Embryonic facial prominence (tissue), 1 donor: ENCODE data around the gene TRAPPC14.

Experiments used
- DNase-seq: peaks from one replicate; pipeline ENCODE4 v3.0.0-alpha.2; 2016; ENCODE audit errors: extremely low spot score

Gene TRAPPC14

DNA sequence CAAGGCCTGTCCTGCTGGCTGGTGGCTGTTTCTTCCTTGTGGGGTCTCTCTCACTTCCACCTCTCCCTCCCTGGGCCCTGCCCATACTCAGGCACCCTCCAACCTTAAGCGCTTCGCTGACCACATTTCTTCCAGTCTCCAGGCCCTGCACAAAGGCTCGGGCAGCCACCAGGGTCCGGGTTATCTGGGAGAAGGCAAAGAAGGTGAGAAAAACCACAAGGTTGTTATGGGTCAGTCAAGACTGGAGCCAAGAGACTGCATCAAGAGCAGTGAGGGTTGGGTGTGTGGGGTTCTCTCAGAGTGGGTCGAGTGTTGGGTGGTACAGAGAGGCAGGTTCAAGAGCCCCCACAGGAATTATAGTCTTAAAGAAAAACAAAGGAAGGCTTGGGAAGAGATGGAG, 16.1 kb upstream of the TRAPPC14 start:
- DNase-seq = no peak

DNA sequence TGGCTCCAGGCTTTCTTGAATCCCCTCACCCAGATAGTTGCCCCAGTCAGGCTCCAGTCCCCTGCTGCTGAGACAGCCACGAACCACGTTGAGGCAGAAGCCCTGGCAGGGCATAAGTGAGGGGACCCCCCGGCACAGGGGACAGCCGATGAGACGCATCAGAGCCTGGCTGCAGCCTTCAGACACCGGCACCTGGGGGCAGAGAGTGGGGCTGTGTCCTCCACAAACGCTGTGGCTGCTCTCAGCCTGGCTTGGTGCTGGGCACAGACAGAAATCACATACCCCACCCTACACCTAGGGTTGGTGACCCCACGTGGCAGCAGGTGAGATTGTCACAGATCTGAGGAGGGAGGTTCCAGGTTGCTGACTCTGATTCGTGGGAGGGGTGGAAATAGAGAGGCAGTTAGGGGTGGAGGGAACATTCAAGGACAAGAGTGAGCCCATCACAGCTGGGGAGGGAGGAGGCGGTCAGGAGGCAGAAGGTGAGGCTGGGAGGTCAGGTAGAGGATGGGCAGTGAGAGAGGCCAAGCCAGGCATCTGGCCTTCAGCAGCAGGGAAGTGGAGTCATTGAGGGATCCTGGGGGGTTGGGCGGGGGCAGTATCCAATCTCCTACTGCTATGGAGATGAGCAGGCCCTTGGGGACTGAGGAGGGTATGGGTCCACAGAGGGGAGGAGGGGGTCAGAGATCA, 15.4 kb upstream of the TRAPPC14 start:
- DNase-seq = no peak

DNA sequence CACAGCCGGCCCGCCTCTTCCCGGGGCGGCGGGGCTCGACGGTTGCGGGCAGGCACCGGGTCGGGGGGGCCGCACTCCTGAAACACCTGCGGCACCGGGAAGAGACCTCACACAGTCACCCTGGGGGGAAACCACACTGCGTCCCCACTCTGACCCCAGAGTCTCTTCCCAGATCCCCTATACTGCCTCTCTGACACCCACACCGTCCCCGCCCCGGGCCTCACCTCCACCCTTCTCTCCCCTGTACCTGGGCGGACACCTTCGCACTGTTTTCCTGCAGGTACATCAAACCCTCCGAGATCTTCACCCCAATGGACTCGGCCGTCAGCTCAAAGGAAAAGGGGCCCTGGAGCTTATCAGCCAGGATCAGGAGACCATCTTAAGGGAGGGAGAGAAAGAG, 13.3 kb upstream of the TRAPPC14 start:
- no peak for DNase-seq

DNA sequence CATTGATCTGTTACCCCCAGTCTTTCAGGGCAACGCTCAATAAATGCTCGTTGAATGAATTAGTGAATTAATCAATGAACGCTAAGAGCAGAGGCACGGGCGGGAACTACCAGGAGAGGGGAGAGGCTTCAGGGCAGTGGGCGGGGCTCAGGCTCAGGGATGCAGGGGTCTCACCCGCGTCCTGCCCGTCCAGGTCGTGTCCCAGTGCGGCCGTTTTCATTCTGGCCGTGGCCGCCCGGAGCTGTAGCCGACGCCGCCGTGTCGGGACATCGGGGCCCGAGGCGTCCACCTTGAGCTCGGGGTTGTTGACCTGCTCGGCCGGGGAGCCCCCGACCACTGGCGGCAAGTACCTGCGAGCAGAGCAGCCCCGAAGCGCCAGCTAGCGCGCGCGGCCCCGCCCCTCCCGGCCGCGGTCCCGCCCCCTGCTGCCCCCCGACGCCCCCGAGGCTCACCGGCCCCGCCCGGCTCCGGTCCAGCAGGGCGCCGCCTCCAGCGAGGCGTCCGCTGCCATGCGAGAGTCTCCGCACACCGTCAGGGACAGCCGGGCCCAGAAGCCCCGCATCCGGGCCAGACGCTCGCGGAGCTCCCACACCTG, 12.7 kb upstream of the TRAPPC14 start:
- DNase-seq = no peak

DNA sequence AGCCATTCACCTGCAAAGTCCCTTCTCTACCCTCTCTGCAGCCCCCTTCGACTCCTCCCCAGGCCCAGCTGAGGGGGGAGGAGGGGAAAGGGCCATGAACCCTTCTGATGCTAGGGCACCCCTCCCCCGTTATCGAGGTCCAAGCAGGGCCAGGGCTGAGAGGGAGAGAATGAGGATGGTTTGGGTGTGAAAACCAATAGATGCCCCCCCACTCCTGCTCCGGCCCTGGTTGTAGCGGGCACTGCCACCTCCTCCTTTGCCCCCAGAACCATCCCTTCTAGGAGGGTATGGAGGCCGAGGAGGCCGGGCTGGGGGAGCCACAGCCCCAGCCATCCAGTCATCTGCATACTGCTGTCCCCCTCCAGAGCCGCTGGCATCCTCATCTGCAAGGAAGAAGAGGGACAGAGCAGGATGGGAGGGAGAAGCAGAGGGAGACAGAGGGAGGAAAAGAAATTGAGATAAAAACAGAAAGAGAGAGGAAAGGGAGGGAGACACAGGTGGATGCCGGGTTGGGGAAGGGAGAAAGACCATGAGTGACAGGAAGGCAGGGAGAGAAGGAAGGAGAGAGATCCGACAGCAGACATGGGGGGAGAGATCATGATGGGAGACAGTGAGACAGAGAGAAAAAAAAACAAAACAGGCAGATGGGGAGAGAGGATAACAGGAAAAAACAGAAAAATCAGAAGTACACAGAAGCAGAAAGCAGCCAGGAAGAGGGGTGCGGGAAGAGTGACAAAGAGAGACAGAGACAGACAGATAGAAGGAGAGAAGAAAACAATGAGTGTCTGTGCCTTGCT, 11.8 kb upstream of the TRAPPC14 start:
- no peak for DNase-seq

DNA sequence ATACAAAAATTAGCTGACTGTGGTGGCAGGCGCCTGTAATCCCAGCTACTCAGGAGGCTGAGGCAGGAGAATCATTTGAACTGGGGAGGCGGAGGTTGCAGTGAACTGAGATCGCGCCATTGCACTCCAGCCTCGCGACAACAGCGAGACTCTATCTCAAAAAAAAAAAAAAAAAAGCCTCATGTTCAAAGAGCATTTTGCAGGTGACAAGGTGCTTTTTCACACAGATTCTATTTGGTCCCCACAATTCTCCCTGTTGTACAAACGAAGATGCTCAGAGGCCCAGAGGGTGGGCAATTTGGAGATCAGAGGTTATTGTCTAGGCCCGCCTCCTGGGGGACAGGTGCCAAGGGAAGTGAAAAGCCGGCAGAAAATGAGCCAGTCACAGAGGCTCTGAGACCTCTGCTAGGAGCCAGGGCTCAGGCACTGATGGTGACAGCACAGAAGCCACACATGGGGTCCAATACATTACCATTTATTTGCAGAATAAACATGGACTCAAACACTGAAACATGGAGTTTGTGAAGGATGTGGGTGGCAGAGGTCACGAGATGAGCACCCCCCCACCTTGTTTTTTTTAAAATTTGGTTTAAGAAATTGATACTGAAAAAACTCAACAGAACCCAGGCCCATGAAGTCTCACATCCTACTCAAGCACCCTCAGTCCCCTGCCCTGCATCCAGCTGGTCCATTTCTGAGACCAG, 10.8 kb upstream of the TRAPPC14 start:
- DNase-seq = no peak

DNA sequence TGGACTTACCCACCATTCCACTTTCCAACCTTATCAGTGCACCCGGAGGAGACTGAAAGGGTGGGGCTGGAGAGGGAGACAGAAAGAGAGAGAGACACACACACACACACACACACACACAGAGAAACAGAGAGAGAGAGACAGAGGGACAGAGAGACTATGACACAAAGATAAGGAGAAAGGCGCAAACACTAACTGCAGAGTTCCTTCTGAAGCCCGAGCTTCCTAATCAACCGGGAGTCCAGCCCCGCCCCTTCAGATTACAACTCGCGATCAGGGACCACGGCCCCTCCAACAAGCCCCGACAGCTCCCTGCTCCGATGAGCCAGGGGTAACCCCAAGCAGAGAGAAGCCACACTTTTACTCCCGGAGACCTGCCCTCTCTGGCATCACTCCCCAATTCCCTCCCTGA, 9.4 kb upstream of the TRAPPC14 start:
- DNase-seq = no peak

DNA sequence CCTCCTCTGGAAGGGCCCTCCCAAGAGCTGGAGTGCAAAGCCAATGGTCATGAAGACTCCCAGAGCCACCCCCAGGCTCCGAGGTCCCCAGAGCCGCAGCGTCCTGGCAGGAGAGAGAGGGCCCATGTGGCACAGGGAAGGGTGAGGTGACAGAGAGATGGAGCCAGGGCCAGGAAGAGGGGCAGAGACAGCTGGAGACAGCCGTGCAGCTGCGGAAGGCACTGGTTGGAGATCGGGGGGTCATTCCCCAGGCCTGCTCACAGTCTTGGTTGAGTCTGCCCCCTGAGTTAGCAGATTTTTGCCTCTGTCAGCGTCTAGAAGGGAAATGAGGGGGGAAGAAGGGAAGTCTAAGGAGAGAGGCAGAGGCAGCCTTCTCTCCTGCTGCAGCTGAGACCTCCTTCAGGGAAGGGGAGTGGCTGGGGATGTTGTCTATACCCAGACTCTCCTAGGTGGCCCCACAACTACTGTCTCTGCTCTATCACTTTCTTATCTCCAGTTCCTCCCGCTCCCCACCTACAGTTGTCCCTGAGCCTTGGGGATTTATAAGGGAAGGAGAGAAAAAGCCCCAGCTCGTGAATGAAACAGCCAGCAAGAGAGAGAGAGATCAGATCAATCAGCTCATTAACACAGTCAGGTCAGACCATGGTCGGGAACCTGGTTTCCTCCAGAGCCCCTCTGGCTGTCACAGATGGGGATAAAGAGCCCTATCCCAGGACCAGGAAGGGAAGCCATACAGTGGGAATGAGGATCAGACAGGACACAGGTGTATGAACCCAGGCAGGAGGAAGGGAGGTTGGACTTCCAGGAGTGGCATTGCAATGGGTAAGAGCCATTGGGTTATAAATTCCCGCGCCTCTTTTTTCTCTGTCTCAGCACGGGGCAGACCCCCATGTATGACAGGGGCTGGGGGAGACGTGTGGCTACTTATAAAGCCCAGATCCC, 8.7 kb upstream of the TRAPPC14 start:
- DNase-seq = no peak

DNA sequence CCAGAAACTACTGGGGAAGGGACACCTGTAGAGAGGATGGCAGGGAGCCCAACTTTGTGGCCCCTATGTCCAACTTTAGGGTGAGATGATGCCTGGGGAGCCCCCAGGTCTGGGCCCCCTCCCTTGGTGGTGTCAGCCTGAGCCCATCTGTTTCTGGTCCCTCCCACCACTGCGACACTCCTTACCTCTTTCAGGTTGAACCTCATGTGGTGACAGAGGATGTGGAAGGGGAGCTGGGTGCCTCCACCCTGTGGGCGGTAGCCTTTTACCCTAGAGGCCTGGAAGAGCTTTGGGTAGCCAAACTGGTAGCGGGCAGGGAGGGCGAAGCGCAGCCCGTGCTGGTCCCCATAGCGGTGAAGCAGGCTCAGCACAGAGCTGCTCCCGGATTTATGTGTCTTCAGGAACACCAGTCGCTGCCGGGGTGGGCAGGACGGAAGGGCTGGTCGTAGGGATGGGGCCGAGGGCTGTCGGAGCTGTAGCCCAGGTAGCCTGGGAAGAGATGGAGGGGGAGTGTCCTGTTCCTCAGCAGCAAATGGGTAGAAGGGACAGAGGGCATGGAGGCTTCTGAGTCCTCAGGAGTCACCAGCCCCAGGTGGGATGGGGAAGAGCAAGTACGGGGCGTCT, 7.9 kb upstream of the TRAPPC14 start:
- no peak for DNase-seq

DNA sequence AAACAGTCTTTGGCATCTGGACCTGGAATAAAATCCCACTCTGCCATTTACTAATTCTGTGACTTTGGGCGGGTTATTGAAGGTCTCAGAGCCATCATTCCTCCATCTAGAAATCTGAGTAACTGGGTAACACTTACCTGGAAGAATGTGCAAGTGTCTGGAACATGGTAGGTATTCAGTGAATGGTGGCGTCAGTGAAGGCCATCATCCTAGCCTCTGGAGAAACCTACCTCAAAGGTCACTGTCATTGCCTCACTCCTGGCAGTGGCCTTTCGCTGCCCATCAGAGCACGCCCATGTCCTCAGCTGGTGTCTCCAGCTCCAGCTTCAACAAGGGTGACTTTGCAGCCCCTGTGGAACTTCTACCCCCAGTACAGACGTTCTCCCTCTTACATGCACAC, 5.3 kb upstream of the TRAPPC14 start:
- DNase-seq = no peak

DNA sequence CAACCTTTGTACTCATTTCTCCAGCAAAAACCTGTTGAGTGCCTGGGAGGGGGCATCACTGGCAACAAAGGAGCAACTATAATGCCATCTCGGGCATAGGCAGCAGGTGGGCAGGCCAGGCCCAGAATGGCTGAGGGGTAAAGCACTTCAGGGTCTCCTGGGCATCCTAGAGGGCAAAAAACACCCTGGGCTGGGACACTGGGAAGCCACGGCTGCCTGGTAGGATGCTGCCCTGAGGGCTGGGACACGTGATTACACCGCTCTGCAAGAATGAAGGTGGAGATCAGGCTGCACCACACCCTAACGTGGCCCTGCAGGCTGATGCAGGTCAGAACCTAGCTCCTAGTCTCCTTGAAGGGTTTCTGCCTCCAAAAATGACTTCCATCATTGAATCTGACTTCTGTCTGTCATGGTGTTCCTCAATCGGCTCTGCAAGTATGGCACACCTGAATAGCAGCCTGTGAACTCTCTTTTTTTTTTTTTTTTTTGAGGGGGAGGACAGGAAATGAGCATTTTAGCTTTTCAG, 4.5 kb upstream of the TRAPPC14 start:
- no peak for DNase-seq

DNA sequence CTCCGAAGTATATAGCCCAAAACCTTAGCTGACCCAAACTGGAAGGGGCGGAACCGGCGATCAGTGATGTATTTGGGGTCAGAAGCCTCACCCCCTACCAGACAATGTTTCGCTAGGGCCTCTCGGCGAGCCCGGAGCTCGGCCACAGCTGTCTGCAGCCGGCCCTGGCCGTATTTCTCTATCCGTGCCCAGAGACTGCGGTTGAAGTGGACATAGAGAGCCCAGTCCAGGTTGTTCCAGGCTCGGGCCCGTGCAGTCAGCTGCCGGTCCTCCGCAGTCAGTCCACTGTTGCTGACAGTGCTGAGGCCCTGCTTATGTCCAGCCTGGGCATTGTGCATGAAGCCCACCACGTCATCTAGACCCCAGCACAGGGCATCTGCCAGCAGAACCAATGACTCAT, 1.5 kb upstream of the TRAPPC14 start:
- DNase-seq = no peak

DNA sequence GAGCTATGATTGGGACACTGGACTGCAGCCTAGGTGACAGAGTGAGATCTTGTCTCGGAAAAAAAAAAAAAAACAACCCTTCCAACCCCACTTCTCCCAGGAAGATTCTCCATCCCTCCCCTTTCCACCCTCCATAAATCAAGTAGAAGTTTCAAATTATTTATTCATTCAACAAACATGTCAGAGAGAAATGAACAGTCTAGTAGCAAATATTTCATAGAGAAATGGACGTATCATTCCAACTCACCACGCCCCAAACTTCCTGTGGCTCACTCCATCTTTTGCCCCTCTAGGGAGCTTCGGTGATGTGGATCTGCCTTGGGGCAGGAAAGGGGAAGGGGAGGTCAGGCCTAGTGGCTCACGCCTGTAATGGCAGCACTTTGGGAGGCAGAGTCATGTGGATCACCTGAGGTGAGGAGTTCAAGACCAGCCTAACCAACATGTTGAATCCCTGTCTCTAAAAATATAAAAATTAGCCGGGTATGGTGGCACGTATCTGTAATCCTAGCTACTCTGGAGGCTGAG, 638 bp upstream of the TRAPPC14 start:
- DNase-seq = no peak

DNA sequence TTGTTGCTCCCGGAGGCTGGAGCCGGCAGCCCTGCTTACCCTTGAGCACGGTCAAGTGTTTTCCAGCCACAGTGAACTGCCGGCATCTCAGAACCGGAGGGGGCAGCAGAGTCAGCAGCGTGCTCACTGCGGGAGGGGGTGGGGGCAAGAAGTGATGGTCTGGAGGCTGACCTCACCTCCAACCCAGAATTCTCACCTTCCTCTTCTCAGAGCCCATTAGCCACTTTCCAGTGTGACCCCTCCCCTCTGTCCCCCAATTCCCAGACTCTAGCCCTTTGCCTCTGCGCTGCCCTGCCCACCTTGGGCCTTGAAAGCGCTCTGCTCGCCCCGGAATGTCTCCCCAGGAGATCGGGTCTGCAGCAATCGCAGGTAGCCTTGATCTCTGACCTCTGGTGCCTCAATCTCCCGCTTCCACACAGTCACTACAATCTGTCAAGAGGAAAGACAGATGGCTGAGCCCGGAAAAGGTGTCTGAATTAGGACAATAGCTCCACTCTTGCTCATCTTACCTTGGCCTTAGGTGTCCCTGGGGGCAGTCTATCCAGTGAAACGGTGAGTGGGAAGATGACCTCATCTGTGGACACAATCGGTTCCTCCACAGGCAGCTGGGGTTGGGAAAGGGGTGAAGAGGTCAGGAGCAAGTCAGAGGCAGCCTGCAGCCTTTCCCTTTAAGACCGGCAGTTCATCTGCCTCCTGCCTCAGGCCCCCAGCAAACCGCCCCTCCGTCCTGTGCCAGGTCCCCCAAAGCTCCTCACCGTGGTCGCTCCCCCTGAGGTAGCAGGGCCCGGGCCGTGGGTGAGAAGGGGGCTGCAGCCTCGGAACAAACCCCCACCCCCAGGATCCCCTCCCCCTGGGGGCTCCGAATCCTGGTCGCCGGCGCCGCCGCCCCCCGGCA, 942 bp downstream of the TRAPPC14 start:
- DNase-seq = no peak

DNA sequence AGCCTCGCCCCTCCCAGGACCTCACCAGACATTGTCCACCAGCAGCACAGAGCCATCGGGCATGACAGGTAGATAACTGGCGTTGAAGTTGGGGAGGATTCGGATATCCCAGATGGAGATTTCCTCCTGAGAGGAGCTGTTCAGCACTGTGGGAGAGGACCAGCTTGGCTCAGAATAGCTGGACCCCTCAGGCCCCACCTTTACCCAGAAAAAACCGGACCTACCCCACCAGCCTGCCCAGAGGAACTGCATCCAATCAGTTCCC, 1.5 kb downstream of the TRAPPC14 start:
- DNase-seq = no peak

DNA sequence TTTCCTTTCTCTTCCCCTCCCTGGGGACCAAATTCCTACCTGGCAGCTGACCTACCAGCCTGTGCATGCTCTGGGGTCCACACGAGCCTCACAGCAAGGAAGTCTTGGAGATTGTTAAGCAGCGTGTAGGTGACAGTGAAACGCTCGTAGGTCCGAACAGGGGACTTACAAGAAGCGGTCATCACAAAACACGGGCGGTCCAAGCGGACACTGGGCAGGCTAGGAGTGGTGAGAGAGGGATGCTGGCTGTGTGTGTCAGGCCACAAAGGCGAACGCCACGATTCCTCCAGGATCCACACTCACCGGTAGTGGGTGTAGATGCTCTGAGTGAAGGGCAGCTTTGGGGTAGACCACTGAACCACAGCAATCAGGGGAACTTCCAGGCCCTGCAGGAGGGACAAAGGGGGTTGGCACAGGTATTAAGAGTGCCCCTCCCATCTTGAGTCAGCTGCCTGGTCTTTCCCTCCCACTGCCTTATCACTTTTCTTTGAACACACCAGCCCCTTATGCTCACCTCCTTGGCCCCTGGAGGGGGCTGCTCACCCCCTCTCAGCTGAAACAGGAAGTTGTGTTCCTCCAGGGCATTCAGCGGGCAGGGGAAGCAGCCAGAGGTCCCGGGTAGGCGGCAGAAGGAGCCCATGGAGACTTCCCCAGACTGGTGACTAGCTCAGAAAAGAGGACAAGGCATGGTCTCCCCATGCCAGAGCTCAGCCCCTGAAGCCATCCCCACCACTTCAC, 2.0 kb downstream of the TRAPPC14 start:
- DNase-seq = no peak

DNA sequence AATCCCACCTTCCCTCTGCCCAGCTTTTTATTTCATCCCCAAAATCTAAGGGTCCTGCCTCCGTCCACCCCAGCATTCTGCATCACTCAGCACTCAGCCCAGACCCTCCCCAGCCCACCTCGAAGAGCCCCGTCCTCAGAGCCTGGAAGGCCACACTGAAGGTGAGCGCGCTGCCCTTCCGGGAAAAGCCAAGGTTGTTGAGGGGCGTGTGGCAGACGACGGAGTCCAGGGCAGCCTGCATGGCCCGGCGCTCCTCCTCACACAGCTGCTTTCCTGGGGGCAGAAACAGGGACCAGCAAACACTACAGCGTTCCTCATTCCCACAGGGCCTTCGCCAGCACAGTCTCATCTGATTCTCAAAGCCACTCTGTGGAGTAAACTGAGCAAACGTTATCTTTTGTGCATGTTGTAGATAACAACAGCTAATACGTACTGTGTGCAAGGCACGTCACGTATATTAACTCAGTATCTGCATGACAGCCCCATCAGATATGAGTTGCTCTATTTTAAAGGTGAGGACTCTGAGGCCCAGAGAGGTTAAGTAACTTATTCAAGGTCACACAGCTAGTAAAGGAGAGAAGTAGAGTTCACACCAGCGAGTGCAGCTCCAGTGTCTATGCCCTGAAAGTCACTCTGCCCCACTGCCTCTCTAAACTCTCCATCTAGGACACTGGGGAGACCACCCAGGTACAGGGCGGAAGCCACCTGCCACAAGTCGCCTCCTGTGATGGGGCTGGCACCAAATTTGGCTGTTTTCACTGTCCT, 2.8 kb downstream of the TRAPPC14 start:
- DNase-seq = no peak
